GM18861 (cell line): ENCODE measurements around the gene RBM17.
"Not testable (repeated sequence)": the region's sequence is repeated elsewhere in the genome, so short reads cannot be mapped to it uniquely, and the experiment has no call there.

Experiments
- ATAC-seq: cut with Tn5 transposase; IDR thresholded peaks from one replicate; pipeline ENCODE4 v1.9.1; 2021; ENCODE audit not compliant: unreplicated experiment

The RBM17 gene

GRCh38 chr10:6151087-6151977 is 62.5 kb downstream of the RBM17 start:
- ATAC-seq: peak; percentile 75

GRCh38 chr10:6153845-6154244 is 65.0 kb downstream of the RBM17 start:
- ATAC-seq: no peak

- no peak for ATAC-seq
Observed at GRCh38 chr10:6154566-6154965, 65.7 kb downstream of the RBM17 start.

GRCh38 chr10:6158276-6158675 is 69.4 kb downstream of the RBM17 start:
- no peak for ATAC-seq

- no peak for ATAC-seq
Observed at GRCh38 chr10:6161921-6162320, 73.1 kb downstream of the RBM17 start.

- no peak for ATAC-seq
Observed at GRCh38 chr10:6162589-6163356, 73.9 kb downstream of the RBM17 start.

- peak; percentile 90 for ATAC-seq
Observed at GRCh38 chr10:6163364-6164270, 74.8 kb downstream of the RBM17 start.

GRCh38 chr10:6164271-6165095 is 75.6 kb downstream of the RBM17 start:
- ATAC-seq: no peak

- ATAC-seq: no peak
Observed at GRCh38 chr10:6165221-6165725, 76.4 kb downstream of the RBM17 start.

- not testable (repeated sequence) for ATAC-seq
Observed at GRCh38 chr10:6165933-6166332, 77.1 kb downstream of the RBM17 start.
